Measurements from ENCODE around the gene HOXA11. TPM values are rescaled to one million over a fixed set of nuclear protein-coding genes. Genes with fewer than 3 reads are reported as not detected.

The HOXA11 gene
- polyA plus RNA-seq, 1 donor from 2014 or later: not detected

GRCh38 chr7:27156916-27157701 lies 27.9 kb downstream of the HOXA11 start:
- Histone ChIP-seq H3K4me2 (ENCODE audit: low read length) (no peak overlapping the region), H3K9ac (ENCODE audit: low read length) (no peak overlapping the region), H4K20me1 (ENCODE audit: insufficient read depth) (no peaks in the 10 kb centered on the region), H3K79me2 (replicated peaks; ENCODE audit: insufficient read depth, low read length) (no peaks in the 10 kb centered on the region), H3K36me3 (ENCODE audit: insufficient read depth, low read length) (no peaks in the 10 kb centered on the region), H3K9me3 (ENCODE audit: low read length) (peaks cover 32% of the 10 kb centered on the region), H3K4me3 (ENCODE audit: low read length) (no peak overlapping the region), H3K27ac (ENCODE audit: low read length) (no peak overlapping the region), H3F3A (ENCODE audit: insufficient read depth, low read length, poor library complexity, severe bottlenecking) (no peaks in the 10 kb centered on the region), H3K27me3 (ENCODE audit: insufficient read depth, low read depth, low read length) (peaks cover 99% of the 10 kb centered on the region), H3K9me2 (ENCODE audit: insufficient read depth, low read length) (no peaks in the 10 kb centered on the region), H2AFZ (ENCODE audit: low read depth, low read length) (no peak overlapping the region)
- TF ChIP-seq TAF1 (IDR thresholded peaks at IDR 0.05; ENCODE audit: low read depth) (no peak), RAD21 (conservative IDR thresholded peaks at IDR 0.05) (no peak), EZH2 (IDR thresholded peaks at IDR 0.05; ENCODE audit: borderline replicate concordance, insufficient read depth, low read length, poor library complexity, severe bottlenecking) (no peak), MXI1 (conservative IDR thresholded peaks at IDR 0.05; ENCODE audit: poor library complexity, severe bottlenecking) (no peak), EP300 (conservative IDR thresholded peaks at IDR 0.05; ENCODE audit: poor library complexity, severe bottlenecking) (no peak), POLR2AphosphoS5 (IDR thresholded peaks at IDR 0.05) (no peak), SMC3 (conservative IDR thresholded peaks at IDR 0.05; ENCODE audit: poor library complexity) (no peak)
- TF ChIP-seq, protein P1, sequence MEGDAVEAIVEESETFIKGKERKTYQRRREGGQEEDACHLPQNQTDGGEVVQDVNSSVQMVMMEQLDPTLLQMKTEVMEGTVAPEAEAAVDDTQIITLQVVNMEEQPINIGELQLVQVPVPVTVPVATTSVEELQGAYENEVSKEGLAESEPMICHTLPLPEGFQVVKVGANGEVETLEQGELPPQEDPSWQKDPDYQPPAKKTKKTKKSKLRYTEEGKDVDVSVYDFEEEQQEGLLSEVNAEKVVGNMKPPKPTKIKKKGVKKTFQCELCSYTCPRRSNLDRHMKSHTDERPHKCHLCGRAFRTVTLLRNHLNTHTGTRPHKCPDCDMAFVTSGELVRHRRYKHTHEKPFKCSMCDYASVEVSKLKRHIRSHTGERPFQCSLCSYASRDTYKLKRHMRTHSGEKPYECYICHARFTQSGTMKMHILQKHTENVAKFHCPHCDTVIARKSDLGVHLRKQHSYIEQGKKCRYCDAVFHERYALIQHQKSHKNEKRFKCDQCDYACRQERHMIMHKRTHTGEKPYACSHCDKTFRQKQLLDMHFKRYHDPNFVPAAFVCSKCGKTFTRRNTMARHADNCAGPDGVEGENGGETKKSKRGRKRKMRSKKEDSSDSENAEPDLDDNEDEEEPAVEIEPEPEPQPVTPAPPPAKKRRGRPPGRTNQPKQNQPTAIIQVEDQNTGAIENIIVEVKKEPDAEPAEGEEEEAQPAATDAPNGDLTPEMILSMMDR (IDR thresholded peaks at IDR 0.05; ENCODE audit: poor library complexity, severe bottlenecking): no peak
- TF ChIP-seq, protein P2, sequence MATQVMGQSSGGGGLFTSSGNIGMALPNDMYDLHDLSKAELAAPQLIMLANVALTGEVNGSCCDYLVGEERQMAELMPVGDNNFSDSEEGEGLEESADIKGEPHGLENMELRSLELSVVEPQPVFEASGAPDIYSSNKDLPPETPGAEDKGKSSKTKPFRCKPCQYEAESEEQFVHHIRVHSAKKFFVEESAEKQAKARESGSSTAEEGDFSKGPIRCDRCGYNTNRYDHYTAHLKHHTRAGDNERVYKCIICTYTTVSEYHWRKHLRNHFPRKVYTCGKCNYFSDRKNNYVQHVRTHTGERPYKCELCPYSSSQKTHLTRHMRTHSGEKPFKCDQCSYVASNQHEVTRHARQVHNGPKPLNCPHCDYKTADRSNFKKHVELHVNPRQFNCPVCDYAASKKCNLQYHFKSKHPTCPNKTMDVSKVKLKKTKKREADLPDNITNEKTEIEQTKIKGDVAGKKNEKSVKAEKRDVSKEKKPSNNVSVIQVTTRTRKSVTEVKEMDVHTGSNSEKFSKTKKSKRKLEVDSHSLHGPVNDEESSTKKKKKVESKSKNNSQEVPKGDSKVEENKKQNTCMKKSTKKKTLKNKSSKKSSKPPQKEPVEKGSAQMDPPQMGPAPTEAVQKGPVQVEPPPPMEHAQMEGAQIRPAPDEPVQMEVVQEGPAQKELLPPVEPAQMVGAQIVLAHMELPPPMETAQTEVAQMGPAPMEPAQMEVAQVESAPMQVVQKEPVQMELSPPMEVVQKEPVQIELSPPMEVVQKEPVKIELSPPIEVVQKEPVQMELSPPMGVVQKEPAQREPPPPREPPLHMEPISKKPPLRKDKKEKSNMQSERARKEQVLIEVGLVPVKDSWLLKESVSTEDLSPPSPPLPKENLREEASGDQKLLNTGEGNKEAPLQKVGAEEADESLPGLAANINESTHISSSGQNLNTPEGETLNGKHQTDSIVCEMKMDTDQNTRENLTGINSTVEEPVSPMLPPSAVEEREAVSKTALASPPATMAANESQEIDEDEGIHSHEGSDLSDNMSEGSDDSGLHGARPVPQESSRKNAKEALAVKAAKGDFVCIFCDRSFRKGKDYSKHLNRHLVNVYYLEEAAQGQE (IDR thresholded peaks at IDR 0.05; ENCODE audit: borderline replicate concordance): no peak

GRCh38 chr7:27156508-27156898 lies 28.5 kb downstream of the HOXA11 start, which contains the start of gene HOXA7:
TSS of gene HOXA7 (minus strand) at chr7:27156675. CDS start at chr7:27156545, 130 bp downstream.
- no peaks in the 10 kb centered on the region for H3K79me2 ChIP-seq (replicated peaks; ENCODE audit: insufficient read depth, low read length)
- H3K4me3 ChIP-seq (ENCODE audit: low read length): peak within 1 kb of the TSS; percentile 25
- H3K27ac ChIP-seq (ENCODE audit: low read length): no peak within 1 kb of the TSS
- no peaks in the 10 kb centered on the region for H3K36me3 ChIP-seq (ENCODE audit: insufficient read depth, low read length)
- H2AFZ ChIP-seq (ENCODE audit: low read depth, low read length): no peak within 1 kb of the TSS
- H3K4me2 ChIP-seq (ENCODE audit: low read length): no peak within 1 kb of the TSS
- TF ChIP-seq RAD21 (conservative IDR thresholded peaks at IDR 0.05): no peak
- TF ChIP-seq, protein P1 (IDR thresholded peaks at IDR 0.05; ENCODE audit: poor library complexity, severe bottlenecking): no peak
- no peak for TF ChIP-seq TAF1 (IDR thresholded peaks at IDR 0.05; ENCODE audit: low read depth)
- no peak for TF ChIP-seq EP300 (conservative IDR thresholded peaks at IDR 0.05; ENCODE audit: poor library complexity, severe bottlenecking)
- no peak for TF ChIP-seq EZH2 (IDR thresholded peaks at IDR 0.05; ENCODE audit: borderline replicate concordance, insufficient read depth, low read length, poor library complexity, severe bottlenecking)
- no peak for TF ChIP-seq MXI1 (conservative IDR thresholded peaks at IDR 0.05; ENCODE audit: poor library complexity, severe bottlenecking)
- no peak for TF ChIP-seq SMC3 (conservative IDR thresholded peaks at IDR 0.05; ENCODE audit: poor library complexity)
- TF ChIP-seq, protein P2 (IDR thresholded peaks at IDR 0.05; ENCODE audit: borderline replicate concordance): no peak
- no peak for TF ChIP-seq POLR2AphosphoS5 (IDR thresholded peaks at IDR 0.05)
- no peaks in the 10 kb centered on the region for H3K9me2 ChIP-seq (ENCODE audit: insufficient read depth, low read length)
- peaks cover 37% of the 10 kb centered on the region for H3K9me3 ChIP-seq (ENCODE audit: low read length)
- H4K20me1 ChIP-seq (ENCODE audit: insufficient read depth): no peaks in the 10 kb centered on the region
- H3F3A ChIP-seq (ENCODE audit: insufficient read depth, low read length, poor library complexity, severe bottlenecking): no peaks in the 10 kb centered on the region
- peaks cover 99% of the 10 kb centered on the region for H3K27me3 ChIP-seq (ENCODE audit: insufficient read depth, low read depth, low read length)
- no peak within 1 kb of the TSS for H3K9ac ChIP-seq (ENCODE audit: low read length)
